Endometrial microvascular endothelial cells (primary cell): Measurements from ENCODE around the gene SLAMF8. TPM values are rescaled to one million over a fixed set of nuclear protein-coding genes. Genes with fewer than 3 reads are reported as not detected.

Experiments used
- in situ Hi-C: cut with HindIII; loops from 2 replicates; pipeline ENCODE4 v1.10.0; 2017; ENCODE audit warnings: low sequenced_read_pairs, low pct_unique_long_range_greater_than_20kb; ENCODE audit errors: inconsistent ontology term
- total RNA-seq: library from RNA; depleted of rRNA; stranded (reverse); fragments of >200 nt; gene quantifications from one replicate; pipeline ENCODE4 v1.2.3, GENCODE V29; 2015; ENCODE audit errors: inconsistent ontology term

The SLAMF8 gene
- total RNA-seq, 1 donor from 2014 or later, result not detected

DNA sequence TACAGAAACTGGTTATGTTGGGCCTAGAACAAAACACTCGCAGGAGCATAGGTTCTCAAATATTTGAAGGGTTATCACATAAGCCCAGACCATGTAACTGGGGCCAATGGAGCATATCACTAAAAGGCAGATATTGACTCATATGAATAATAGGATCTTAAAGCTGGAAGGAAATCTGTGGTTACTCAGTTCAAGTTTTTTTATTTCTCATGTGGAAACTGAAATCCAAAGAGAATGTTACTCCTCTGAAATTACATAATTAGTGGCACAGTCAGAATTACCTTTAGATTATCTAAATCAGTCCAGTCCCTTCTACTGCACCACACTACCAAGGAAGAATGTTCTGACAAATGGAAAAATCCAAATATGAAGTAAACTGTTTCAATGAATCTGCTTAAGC, 12.0 kb downstream of the SLAMF8 start:
- in situ Hi-C loops, result no loop called here

- in situ Hi-C loops, result no loop called here
Observed at GRCh38 chr1:159839116-159839849, 12.6 kb downstream of the SLAMF8 start.

- in situ Hi-C loops, result no loop called here
Observed at GRCh38 chr1:159841749-159842148, 15.1 kb downstream of the SLAMF8 start.

- in situ Hi-C loops, result no loop called here
Observed at GRCh38 chr1:159843459-159843858, 16.8 kb downstream of the SLAMF8 start.

- in situ Hi-C loops, result no loop called here
Observed at GRCh38 chr1:159845751-159846629, 19.3 kb downstream of the SLAMF8 start.

DNA sequence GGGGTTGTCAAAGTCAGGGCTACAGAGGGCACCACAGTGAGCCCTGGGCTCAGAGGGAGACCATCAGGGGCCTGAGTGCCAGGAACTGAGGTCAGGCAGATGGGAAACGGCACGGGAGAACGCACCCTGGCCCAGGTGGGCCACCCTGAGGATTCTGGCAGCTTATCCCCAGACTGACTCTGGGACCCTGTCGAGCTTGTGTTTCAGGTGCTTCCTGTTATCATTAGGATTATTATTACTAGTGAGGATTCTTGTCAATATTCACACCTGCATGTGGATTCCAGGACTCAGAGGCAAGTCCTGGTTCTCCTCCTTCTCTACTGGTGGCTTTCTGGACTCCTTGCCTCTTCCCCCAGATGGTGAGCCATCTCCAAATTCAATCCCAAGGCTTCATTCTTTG, 20.6 kb downstream of the SLAMF8 start:
- in situ Hi-C loops, result no loop called here

DNA sequence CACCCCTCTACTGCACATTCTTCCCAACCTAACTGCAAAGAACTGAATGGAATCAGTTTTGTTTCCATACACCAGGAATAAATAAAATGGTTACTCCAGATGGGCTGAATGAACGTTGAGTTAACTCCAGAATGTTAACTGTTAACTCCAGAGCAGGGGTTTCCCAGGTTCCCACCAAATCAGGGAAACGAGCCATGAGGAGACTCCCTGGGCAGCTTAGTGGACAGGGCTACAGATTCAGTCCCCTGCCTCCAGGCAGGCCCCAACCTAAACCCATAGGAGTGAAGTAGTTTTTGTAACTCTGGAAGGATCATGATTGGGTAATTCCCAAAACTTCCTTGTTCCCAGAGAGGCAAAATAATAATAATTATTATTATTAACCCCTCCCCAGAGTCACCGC, 21.7 kb downstream of the SLAMF8 start:
- in situ Hi-C loops, result no loop called here

- in situ Hi-C loops, result no loop called here
Observed at GRCh38 chr1:159849626-159850366, 23.1 kb downstream of the SLAMF8 start.

DNA sequence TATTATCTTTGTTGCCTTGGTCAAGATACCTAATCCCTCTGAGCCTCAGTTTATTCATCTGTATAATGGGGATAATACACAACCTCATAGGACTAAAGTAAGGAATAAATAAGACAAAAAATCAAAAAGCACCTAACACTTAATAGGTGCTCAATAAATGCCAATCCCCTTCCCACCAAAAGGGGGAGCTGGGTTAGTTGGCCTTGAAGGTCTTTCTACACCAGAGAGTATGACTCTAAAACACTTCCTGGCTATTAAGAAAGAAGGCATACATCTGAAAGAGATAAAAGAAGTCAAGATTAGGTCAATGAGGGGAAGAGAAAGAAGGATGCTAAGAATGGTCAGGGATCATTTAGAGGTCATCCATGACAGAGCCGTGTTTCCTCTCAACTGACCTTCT, 24.7 kb downstream of the SLAMF8 start:
- in situ Hi-C loops, result no loop called here

DNA sequence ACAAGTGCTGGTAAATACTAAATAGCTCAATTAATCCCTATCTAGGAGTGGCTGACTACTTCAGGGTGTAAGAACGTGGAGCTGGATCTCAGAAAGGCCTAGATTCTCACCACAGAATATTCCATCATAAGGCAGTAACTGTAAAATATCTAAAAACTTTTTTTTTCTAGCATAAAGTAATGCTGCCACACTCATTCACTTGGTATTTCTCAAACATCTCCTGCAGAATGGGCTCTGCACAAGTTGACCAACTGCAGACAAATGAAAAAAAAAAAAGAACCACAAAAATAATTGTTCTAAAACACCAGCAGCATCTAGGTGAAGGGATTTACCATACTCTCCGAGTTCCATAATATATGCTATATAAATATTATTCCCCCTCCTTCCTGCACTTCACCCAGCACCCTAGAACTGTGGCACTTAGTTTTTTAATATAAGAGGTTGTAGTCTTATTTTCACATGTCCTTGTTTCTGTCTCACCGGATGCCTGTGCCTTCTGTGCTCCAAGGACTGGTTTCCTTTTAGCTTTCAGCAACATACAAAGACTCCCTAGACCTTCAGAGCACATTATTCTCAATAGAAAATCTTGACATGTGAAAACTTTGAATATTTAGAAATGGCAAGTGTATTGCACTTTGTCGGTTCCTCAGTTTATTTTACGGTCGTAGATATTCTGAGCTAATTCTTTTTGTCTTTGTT, 26.9 kb downstream of the SLAMF8 start:
- in situ Hi-C loops, result no loop called here

- in situ Hi-C loops, result no loop called here
Observed at GRCh38 chr1:159854116-159854692, 27.5 kb downstream of the SLAMF8 start.

DNA sequence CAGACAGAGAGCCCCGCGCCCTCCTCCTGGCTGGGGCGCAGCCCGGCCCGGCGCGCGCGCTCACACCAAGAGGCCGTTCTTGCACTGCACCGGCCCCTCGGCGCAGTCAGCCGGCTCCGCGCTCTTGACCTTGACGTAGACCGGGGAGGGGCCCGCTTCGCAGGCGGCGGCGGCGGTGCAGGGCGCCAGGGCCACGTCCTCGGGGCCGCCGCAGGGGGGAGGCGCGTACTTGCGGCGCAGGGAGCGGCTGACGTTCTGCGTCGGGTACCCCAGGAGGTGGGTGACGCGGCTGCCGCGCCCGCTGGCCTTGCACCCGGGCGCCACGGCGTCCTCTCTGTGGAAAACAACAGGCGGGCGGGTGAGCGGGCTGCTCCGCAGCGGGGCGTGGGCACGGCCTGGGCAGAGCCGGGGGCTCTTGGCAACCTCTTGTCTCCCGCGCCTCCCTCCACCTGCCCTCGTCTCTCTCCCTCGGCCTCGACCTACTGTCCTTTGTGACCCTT, 28.1 kb downstream of the SLAMF8 start:
- in situ Hi-C loops, result no loop called here

DNA sequence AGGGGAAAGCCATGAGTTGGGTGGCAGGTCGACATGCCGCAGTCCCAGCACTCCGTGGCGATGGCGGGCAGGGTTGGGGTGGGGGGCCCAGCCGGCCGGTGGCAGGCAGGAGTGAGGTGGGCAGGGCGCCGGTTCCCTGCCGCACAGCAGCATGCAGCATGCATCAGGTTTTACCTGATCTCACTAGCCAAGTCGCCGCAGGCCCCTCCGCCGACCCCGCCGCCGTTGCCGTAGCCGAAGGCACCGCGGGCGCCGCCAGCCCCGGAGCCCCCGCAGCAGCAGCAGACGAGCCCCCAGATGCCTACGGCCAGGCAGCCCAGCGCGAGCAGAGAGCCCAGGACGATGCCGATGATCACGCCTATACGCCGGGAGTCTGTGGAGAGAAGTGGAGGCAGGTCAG, 29.0 kb downstream of the SLAMF8 start:
- in situ Hi-C loops, result no loop called here

DNA sequence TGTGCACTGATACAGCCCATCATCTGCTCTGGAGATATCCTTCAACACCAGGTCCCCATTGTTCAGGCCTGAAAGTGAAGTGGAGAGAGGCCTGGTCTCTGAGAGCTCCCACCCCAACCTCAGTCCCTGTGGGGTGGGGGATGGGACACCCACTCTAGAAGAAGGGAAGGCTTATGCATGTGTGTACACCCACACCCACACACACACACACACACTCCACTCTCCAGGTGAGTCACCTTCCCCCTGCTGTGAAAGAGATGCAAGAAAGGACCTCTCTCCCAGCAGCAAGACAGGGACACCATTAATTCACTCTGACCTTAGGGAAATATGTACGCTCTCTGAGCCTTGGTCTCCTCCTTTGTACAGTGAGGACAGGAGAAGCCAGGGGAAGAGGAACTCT, 29.9 kb downstream of the SLAMF8 start:
- in situ Hi-C loops, result no loop called here

DNA sequence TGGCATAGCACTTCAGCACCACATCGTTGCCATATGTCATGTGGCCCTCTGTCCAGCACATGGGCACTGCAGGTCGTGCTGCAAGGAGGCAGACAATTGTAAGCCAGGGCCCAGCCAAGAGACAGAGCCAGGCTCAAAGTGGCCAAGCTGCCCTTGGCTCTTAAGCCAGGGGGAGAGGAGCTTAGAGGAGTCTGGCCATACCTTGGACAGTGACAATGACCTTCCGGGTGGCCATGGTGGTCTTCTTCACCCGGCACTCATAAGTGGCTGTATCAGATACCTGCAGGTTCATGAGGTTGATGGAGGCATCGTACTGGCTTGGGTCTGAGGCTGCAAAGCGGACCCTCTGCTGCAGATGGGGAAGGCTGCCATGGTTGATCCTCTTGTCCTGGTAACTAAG, 31.2 kb downstream of the SLAMF8 start:
- in situ Hi-C loops, result no loop called here

- in situ Hi-C loops, result no loop called here
Observed at GRCh38 chr1:159859767-159860322, 33.2 kb downstream of the SLAMF8 start.

GRCh38 chr1:159860456-159860855, 33.8 kb downstream of the SLAMF8 start:
- in situ Hi-C loops, result no loop called here

DNA sequence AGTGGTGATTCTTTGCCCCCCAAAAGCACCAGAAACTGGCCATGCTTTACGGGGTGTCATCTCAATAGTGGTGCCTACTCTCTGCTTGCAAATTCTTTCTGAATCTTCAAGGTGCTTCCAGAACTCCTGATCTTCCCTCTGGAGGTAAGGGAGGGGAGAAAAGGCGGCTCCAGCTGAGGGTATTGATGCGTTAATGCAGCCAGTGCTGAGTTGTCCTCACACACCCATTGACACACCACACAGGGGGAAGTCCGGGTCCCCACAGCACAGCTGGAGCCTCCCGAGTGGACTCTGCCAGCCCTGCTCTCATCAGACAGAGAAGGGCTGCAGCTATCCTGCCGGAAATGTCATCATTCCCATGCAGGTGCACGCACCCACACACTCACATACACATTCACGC, 34.5 kb downstream of the SLAMF8 start:
- in situ Hi-C loops, result no loop called here
